CD1c-positive myeloid dendritic cell (primary cell): ENCODE results near the gene JPH2.
"Not testable (repeated sequence)": the region's sequence is repeated elsewhere in the genome, so short reads cannot be mapped to it uniquely, and the experiment has no call there.

ENCODE experiments used
- DNase-seq: peaks from one replicate; pipeline ENCODE4 v3.0.0-alpha.2; 2016; ENCODE audit errors: extremely low spot score

JPH2 gene

DNA sequence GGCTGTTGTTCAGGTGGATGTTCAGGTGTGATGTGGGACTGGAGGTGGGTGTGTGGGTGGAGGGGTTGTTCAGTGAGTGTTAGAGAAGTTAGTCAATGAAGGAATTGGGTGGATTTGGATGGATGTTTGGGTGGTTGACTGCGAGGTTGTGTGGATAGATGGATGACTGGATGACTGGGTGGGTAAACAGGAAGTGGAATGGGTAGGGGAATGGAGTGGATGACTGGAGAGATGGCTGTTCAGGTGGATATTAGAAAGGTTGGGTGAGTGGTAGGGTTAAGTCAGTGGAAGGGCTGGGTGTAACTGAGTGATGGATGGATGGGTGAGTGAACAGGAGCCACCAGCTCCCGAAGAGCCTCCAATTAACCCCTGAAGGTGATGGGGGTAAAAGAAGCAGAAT, 27.9 kb downstream of the JPH2 start:
- DNase-seq = no peak

DNA sequence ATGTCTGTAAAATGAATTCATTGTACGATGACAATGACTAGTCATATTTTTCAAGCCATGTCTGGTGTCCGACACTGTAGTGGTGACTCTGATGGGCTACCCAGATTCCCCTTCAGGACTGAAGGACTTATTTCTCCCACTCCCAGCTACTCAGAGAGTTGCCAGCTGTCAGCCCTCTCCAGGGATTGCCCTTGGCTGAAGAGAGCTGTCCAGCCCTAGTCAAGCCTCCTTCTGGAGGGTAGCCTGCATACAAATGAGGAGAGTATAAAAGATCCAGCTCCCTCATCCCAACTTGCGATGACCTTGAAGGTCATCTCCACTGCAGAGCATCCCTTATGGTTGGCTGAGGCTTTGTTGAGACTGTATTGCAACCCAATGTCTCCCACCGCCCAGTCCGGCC, 29.9 kb downstream of the JPH2 start:
- DNase-seq = no peak

DNA sequence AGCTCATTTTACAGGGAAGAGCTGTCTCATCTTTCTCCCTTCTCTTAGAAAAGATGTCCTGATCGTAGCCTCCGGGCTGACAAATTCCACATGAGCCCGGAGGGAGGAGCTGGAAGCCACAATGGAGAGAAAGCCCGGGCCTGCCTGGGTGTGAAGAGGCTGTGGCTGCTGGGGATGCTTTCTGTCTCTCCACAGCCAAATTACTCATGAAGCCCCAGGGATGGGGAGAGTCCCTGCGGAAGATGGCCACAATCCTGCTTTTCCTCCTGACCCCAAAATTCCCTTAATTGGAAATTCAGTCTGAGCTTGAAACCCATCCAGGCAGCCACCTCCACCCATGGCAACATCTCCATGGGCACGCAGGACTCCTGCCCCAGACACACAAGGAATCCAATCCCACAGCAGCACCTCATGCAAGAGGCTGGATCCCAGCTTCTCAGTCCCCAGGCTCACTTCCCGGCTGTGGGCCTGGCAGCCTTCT, 32.4 kb downstream of the JPH2 start:
- no peak for DNase-seq

DNA sequence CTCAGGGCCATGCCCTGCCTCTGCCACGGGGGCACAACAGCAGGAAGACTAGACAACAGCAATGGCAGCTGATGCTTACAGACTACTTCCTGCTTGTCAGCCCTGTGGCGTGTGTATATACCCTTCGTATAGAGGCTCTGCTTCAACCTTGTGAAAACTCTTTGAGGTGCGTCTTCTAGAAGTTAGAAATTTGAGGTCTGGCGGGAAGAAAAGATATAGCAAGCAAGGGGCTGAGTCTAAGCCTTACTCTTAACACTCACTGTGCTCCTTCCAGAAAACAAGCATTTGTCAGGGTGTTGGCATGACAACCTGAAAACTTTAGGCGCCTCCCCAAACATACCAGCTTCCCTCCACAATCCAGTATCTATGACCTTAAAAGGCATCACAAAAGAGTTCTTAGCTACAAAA, 33.3 kb downstream of the JPH2 start:
- DNase-seq = peak; percentile 1

DNA sequence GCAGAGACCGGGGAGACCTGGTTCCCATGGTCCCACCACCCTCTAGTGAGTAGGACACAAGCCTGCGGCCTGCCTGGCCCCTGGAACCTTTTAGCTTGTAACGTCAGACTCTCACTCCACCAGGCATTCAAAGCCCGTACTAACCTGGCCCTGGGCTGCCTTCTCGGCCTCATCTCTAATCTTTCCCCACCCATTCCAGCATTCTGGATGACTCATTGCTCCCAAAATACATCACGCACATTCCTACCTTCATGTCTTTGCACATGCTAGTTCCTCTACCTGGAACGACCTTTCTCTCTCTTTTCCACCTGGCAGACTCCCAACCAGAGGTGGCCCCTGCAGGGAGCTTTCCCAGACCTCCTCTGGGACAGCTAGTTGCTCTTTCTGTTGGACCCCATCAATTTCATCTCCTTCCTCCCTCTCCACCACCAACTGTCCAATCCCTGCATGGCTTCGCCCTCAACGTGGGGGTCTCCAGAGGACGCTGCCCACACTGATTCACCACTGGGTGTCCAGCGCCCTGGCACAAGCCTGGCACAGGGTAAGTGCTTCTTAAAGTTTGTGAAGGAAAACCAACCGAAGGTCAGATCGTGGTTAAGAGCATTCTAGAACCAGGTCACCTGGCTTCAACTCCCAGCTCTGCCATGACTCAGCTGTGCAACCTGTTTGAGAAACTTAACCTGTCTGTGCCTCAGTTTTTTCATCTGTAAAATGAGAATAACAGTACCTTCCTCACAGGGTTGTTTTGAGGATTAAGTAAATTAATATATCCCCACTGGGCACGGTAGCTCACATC, 35.2 kb downstream of the JPH2 start:
- DNase-seq = no peak

DNA sequence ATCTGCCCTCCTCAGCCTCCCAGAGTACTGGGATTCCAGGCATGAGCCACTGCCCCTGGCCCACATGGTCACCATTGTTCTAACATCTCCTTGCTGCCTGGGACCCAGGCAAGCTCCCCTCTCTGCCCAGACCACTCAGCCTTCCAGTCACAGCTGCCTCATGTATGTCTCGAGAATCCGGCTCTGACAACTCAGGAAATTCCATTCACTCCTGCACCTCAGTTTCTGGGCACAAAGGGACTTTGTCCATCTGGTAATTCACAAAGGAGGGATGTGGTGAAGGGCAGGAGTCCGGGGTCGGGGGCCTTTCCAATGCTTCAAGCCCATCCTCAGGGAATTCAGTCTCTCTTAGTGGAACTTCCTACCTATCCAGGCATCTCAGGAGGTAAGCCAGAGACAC, 40.7 kb downstream of the JPH2 start:
- no peak for DNase-seq

DNA sequence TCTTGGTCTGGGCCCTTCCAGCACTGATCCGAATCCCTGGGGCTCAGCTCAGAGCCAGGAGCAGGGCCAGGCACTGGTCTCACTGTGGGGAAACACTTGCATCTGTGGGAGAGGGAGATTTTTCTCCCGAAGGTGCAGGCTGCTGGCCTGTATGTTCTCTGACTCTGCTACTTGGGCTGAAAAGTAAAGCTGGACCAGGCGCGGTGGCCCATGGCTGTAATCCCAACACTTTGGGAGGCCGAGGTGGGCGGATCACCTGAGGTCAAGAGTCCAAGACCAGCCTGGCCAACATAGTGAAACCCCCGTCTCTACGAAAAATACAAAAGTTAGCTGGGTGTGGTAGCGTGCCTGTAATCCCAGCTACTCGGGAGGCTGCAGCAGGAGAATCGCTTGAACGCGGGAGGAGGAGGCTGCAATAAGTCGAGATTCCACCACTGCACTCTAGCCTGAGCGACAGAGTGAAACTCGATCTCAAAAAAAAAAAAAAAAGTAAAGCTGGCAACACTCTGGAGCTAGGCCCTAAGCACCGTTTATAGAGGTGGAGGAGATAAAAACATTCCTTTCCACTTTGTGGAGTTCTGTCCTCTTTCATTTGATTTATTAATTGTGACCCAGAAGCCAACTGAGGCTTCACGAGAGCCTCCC, 41.7 kb downstream of the JPH2 start:
- DNase-seq = no peak

DNA sequence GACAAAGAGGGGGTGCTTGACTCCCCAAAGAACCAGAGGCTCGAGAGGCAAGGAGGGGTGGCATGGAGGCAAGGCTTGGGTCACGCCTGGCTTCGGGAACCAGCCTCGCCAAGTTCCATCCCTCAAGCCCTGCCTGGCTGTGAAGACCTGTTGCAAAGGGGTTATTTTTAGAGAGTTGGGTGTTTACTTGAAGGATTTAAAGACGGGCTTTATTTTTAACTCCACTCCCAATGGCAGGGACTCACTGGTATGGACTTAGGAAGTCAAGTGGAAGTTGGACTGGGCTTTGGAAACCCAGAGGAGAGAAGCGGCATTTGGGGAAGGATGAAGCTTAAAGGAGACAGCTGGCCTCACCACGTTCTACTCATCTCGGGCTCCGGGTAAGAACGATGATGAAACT, 43.1 kb downstream of the JPH2 start:
- DNase-seq = no peak

DNA sequence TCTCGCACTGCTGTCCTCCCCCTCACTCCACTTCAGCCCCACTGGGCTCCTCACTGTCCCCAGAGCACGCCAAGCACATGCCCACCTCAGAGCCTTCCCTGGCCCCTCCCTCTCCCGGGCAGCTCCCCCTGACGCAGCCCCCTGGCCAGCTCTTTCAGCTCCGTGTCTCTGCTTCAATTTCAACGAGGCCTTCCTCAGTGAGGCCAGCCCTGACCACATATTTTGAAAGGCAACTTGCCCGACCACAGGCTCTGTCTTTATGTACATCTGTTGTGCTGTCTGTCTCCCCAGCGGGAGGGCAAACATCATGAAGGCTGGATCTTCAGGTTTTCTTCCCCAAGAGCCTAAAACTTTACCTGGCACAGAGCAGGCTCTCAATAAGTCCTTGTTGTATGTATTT, 44.6 kb downstream of the JPH2 start:
- no peak for DNase-seq

DNA sequence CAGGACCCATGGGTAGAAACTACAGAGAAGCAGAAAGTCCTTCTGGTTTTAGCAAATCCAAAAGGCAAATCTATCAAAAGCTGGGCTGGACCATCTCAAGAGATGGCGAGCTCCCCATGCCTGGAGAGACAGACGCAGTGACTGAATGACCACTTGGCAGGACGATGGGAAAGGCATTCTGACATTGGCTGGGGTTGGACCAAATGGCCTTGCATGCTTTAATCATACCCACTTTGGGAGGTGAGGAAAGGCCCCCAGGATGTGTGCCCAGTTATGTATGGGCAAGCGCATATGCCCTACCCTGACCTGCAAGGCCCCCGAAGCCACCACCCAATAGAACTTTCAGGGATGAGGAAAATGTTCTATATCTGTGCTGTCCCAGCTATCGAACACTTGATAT, 45.1 kb downstream of the JPH2 start:
- DNase-seq = no peak

DNA sequence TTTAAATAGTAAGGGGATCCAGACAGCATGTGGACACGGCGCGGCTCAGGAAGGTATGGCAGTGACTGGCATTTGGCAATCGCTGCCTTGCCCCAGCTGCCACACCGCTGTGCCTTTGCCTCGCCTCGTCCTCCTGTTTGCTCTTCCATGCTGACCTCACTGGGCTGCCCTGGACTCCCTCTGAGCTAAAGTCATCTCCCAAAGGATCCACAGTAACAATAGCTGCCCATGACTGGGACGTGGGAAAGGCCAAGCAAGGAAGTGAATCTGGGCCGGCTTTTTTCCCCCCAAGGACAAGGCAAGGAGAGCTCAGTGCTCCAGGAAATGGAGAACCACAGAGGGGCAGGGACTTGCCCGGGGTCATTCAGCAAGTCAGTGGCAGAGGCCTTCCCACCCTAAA, 48.1 kb downstream of the JPH2 start:
- DNase-seq = no peak

DNA sequence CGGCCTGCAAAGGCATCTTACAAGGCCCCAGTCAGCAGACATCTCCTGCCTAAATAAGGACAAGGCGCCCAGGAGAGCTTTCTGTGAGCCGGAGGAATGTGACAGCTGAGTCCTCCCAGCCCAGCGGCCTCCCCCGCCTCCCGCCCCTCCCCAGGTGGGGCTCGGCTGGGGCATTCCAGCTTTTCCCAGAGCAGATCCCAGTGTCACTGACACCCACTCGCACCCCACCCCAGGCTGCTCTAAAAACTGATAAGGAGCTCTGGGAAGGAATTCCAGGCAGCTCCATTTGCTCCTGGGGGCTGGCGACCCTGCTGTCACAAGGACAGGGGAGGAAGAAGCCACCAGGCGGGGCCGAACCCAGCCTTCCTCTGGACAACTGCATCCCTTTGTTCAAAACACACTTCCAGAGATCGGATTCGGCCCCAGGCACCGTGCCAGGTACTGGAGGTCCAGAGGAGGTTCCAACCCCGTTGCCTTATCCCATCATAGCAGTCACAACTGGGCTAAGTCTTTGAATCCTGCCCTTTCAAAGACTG, 49.7 kb downstream of the JPH2 start:
- DNase-seq = no peak

DNA sequence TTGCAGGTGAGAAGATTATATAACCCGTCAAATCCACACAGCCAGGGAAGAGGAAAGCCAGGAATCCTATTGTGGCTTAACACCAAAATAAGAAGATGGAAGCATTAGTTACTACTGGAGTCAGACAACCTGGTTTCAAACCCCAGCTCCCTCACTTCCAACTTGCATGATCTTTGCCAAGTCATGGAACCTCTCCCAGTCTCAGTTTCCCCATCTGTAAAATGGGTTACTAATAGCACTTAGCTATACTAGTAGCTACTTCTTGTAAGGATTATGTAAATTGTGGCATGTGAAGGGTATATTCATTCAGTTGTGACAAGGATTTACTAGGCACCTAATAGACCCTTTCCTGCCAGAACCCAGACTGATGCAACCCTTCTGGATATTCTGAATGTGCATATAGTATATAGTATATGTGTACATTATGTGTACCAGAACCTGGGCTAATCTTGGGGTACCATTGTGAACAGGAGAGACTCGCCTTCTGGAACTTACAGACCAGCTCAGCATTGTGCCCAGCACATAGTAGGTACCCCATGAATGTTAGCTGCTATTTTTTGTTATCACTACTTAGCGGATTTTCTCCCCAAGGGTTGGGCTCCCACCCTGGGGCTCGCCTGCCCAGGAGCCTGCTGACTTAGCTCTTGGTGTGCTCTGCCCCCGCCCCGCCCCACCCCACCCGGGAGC, 50.3 kb downstream of the JPH2 start:
- no peak for DNase-seq

DNA sequence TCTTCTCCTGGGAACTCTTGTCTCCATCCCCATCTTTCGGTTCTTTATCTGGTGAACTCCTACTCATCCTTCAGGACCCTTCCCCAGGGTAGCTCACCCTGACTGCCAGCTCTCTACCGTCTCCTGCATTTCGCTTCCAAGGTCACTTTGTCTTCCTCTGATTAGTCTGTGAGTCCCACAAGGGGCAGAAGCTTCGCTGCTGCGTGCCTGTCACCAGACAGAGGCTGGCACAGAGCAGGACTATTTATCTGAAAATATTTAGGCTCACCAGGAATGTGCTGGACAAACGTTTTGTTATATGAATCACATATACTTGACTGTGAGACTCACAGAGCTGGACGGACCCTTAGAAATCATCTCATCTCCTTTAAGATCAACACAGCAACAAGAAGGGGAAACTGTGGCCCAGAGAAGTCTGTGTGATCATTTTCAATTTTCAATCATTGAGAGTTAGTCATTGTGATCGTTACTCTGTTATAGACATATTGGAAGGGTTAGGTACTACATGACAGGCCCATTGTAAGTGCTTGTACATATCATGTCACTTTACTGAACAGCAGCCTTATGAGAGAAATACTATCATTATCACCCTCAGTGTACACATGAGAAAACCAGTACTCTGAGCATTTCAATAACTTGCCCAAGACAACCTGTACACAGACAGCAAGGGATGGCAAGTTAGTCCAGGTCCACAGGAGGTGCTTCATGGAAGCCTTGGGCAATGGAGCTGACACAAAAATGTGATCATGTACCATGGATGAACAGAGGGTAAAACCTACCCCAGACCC, 51.4 kb downstream of the JPH2 start:
- DNase-seq = no peak

DNA sequence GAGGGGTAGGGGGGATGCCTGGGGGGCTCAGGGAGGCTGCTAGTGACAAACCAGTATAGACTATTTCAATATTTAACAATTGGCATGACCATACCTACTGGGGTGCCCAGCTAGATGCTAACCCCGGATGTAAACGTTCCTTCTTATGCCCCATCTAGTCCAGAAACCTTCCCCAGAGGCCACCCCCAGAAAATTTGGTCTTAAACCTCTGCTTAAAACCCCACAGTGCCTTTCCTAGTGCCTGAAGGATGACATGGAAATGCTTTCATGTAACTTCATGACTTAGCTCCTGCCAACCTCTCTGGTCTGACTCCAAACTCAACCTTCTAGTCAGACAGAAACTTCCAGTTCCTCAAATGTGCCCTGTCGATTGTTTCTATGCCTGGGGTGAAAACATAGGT, 52.0 kb downstream of the JPH2 start:
- peak; percentile 28 for DNase-seq

DNA sequence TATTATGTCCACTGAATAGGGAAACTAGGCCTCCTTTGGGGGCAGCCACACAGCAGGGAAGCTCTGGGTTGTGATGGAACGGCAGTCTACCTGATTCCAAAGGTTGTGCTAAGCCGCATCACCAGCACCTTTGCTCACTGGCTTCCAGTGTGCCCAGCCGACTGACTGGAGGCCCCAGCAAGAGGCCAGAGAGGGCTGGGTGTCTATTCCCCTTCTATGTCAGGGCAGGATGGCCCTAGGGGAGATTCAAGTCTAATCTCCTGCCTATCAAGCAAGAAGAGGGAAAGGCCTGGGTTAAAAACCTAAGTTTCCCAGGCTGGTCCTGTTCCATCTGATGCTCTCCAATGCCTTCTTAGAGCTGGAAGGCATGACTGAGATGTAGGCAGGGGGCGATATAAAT, 53.6 kb downstream of the JPH2 start:
- no peak for DNase-seq

DNA sequence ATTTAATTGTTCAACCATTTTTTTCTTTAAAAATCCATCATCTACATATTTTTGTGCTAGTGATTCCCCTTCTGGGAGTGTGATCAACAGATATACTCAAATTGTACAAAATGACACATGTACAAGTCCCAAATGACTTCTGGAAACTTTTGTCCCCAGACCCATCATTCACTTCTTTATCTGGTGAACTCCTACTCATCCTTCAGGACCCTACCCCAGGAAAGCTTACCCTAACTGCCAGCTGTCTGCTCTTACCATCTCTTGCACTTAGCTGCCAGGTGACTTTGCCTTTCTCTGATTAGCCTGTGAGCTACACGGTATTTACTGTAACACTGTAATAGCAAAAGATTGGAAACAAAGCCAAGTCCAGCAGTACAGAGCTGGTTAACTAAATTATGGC, 55.3 kb downstream of the JPH2 start:
- DNase-seq = no peak

DNA sequence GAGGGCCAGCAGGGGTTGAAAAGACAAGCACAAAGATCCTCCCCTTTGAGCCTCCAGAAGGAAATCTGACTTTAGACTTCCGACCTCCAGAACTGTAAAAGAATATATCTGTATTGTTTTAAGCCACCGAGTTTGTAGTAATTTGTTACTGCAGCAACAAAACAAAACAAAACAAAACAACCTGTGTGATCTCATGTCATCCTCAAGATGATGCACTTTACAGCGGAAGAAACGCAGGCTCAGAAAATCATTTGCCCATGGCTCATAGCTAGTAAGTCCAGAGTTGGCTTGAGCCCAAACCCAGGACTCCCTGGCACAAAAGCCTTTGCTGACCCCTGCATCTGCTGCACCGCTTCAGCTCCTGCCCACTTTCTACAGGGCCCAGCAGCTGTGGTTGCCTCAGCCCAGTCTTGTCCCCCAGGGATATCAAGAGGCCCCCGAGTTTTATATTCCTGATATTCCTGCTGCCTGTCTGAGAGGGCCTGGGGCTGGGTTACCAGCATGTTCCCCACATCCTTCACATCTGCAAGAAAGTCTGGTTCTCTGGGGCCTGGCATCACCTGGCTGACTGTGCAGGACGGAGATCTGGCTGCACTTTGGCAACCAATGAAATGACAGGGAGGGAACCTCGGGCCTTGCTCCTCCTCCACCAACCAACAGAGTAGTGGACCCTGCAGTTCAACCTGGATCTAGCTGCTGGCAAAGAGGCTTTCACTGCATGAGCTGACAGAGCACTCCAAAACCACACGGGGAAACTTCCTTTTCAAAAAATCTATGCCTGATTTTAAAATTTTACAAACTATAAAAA, 56.9 kb downstream of the JPH2 start:
- no peak for DNase-seq

DNA sequence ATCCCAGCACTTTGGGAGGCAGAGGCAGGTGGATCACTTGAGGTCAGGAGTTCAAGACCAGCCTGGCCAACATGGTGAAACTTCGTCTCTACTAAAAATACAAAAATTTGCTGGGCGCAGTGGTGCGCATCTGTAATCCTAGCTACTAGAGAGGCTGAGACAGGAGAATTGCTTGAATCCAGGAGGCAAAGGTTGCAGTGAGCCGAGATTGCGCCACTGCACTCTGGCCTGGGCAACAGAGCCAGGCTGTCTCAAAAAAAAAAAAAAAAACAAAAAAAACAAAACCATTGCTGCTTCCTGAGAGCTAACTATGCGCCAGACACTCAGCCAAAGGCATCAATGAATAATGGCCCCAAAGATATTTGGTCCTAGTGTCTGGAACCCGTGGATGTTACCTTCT, 57.7 kb downstream of the JPH2 start:
- DNase-seq = not testable (repeated sequence)

DNA sequence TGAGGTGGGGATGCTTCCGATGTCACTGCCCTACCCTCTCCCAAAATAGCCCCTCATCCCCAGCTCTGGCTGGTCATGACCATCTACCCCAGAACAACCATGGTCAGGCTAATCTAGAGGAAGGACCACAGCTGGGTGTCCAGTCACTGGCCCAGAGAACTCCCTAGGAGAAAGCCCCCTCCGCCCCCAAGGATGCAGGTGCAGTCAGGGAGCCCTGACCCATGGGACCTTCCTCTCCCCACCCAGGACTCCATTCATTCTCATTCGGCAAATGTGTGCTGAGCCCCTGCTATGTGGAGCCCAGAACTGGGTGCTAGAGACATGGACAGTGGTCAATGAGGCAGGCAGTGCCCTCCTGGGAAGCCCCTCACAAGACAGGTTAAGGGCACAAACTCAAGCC, 60.5 kb downstream of the JPH2 start:
- no peak for DNase-seq
